Neuron (in vitro differentiated cells): ENCODE measurements around the gene TRAF3.

Source experiments
- H2AFZ ChIP-seq: one replicate; pipeline ENCODE4 v1.6.1; 2013; ENCODE audit warnings: low read depth, mild to moderate bottlenecking, inconsistent platforms, low read length, moderate library complexity
- H3K27me3 ChIP-seq: one replicate; pipeline ENCODE4 v1.6.1; 2013; ENCODE audit warnings: low read length; ENCODE audit not compliant: insufficient read depth
- H3K36me3 ChIP-seq: one replicate; pipeline ENCODE4 v1.6.1; 2013; ENCODE audit warnings: low read length; ENCODE audit not compliant: insufficient read depth
- H3K4me1 ChIP-seq: one replicate; pipeline ENCODE4 v1.6.1; 2013; ENCODE audit warnings: low read length; ENCODE audit not compliant: insufficient read depth
- H3K4me3 ChIP-seq: 2 replicates; pipeline ENCODE4 v1.5.1; 2013; ENCODE audit warnings: mild to moderate bottlenecking, low read length, moderate library complexity
- H3K9me3 ChIP-seq: one replicate; pipeline ENCODE4 v1.6.1; 2013; ENCODE audit warnings: low read length

TRAF3 gene

DNA sequence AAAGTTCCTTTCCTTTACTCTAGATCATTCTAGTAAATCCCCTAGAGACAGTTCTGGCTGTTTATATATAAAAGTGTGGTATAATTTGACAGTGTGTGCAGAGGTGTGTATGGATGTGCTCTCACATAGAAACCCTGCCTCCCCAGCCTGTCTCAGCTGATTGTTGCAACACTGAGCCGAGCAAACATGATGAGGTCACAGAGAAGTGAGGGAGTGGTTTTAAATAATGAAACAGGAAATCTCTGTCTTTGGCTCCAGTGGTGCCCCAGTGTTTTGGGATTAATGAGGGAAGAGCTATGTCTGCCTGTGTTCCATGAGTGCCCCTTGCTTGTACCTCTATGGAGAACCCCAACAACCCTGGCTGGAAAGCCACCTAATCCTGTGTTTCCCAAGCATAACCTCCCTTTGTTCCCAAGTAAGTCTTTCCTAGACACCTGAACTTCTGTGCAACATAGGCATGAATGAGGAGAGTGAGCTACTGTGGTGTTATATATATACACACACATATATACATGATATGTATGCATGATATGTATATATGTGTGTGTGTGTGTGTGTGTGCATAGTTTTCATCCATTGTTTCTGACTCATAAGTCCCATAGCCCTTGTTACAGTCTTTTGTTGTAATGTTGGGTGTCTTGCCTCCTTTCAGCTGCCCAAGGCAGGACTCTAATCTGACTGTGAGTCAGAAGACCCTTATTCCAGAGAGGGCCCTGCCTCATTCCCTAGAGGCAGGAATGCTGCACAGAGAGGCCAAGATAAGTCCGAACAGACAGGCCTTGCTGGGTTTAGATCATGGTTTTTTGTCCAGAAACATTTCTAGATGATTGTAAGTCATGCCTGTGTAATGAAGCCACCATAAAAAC lies 18.0 kb downstream of the TRAF3 start:
- Histone ChIP-seq H3K27me3 (no peaks in the 10 kb centered on the region), H3K4me3 (no peak overlapping the region), H3K4me1 (peaks cover 6% of the 10 kb centered on the region), H3K36me3 (no peaks in the 10 kb centered on the region), H2AFZ (no peak overlapping the region), H3K9me3 (peaks cover 2% of the 10 kb centered on the region)

GRCh38 chr14:102796661-102797190 lies 19.5 kb downstream of the TRAF3 start:
- H3K9me3 ChIP-seq = peaks cover 2% of the 10 kb centered on the region
- H3K36me3 ChIP-seq = no peaks in the 10 kb centered on the region
- H3K27me3 ChIP-seq = no peaks in the 10 kb centered on the region
- H3K4me3 ChIP-seq = no peak overlapping the region
- peaks cover 6% of the 10 kb centered on the region for H3K4me1 ChIP-seq
- H2AFZ ChIP-seq = no peak overlapping the region

DNA sequence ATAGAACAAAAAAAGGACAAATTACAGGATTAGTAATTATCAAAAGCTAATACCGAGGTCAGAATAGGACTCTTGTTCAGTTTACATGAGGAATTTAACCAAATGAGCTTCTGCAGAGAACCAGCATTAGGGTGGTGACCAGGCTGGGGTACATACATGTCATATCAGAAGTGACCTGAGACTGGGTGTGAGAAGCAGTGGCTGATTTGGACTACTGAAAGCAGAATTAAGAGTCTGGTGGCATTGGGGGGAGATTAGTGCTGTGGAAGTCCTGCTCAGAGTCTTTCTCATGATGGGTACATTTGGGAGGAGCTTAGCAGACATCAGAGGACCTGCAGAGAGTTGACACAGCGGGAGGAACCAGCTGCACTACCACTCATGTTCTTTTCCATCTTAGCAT lies 21.7 kb downstream of the TRAF3 start:
- Histone ChIP-seq H3K36me3 (no peaks in the 10 kb centered on the region), H2AFZ (no peak overlapping the region), H3K4me1 (peaks cover 6% of the 10 kb centered on the region), H3K27me3 (no peaks in the 10 kb centered on the region), H3K4me3 (no peak overlapping the region), H3K9me3 (no peaks in the 10 kb centered on the region)

GRCh38 chr14:102799684-102800562 lies 22.7 kb downstream of the TRAF3 start:
- H2AFZ ChIP-seq = no peak overlapping the region
- no peaks in the 10 kb centered on the region for H3K27me3 ChIP-seq
- H3K4me3 ChIP-seq = no peak overlapping the region
- H3K9me3 ChIP-seq = no peaks in the 10 kb centered on the region
- H3K4me1 ChIP-seq = peaks cover 5% of the 10 kb centered on the region
- H3K36me3 ChIP-seq = no peaks in the 10 kb centered on the region

DNA sequence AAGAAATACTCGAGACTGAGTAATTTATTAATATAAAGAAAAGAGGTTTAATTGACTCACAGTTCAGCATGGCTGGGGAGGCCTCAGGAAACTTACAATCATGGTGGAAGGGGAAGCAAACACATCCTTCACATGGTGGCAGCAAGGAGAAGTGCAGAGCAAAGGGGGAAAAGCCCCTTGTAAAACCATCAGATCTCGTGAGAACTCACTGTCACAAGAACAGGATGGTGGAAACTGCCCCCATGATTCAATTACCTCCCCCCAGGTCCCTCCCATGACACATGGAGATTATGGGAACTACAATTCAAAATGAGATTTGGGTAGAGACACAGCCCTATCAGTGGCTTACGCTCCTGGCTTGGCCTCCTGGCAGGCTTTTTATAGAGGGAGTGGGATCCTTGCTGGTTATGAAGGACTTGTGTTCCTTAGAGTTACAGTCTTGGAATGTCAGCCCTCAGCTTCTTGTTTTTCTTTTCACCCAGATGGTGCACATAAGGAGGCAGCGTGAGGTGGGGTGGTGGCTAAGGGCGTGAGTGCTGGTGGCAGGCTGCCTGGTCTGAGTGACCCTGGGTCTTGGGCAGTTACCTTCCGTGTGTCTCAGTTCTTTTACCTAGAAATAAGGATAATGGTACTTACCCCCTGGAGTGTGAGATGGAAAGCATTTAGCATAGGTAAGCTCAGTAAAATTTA lies 25.7 kb downstream of the TRAF3 start:
- H3K27me3 ChIP-seq = no peaks in the 10 kb centered on the region
- no peaks in the 10 kb centered on the region for H3K4me1 ChIP-seq
- peaks cover 4% of the 10 kb centered on the region for H3K36me3 ChIP-seq
- no peaks in the 10 kb centered on the region for H3K9me3 ChIP-seq
- no peak overlapping the region for H2AFZ ChIP-seq
- no peak overlapping the region for H3K4me3 ChIP-seq

- Histone ChIP-seq H2AFZ (no peak overlapping the region), H3K36me3 (peaks cover 4% of the 10 kb centered on the region)
Measured at GRCh38 chr14:102804858-102805257, 27.6 kb downstream of the TRAF3 start.

DNA sequence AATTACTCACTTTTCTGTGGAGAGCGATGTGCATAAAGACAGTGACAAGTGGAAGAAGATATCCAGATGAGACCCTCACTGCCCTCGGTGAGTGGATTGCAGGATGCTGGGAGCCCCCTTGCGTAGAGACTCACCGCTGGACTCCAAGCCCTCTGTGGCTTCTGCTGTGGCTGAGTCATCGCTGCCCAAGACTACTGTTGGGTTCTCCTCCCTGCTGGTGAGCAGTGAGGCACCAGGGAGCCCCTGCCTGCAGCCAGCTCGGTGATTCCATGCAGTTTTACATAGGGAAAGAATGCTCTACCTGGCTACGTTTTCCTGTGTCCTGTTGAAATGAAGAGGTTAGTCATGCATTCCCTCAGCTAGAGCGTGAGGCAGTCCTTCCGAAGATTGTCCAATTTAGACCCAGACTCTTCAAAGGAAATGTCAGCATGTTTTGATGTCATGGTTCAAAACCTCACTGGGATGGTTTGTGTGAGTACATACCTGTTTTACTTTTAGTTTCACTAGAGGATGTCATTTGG lies 28.2 kb downstream of the TRAF3 start:
- H3K4me3 ChIP-seq = no peak overlapping the region
- H3K4me1 ChIP-seq = no peaks in the 10 kb centered on the region
- no peak overlapping the region for H2AFZ ChIP-seq
- no peaks in the 10 kb centered on the region for H3K27me3 ChIP-seq
- H3K9me3 ChIP-seq = no peaks in the 10 kb centered on the region
- H3K36me3 ChIP-seq = peaks cover 4% of the 10 kb centered on the region

More at GRCh38 chr14:102804858-102805257, 27.6 kb downstream of the TRAF3 start:
- H3K27me3 ChIP-seq = no peaks in the 10 kb centered on the region
- H3K4me1 ChIP-seq = no peaks in the 10 kb centered on the region
- no peak overlapping the region for H3K4me3 ChIP-seq
- no peaks in the 10 kb centered on the region for H3K9me3 ChIP-seq

- Histone ChIP-seq H2AFZ (no peak overlapping the region), H3K9me3 (no peaks in the 10 kb centered on the region), H3K27me3 (no peaks in the 10 kb centered on the region), H3K4me3 (no peak overlapping the region), H3K36me3 (peaks cover 4% of the 10 kb centered on the region), H3K4me1 (no peaks in the 10 kb centered on the region)
Measured at GRCh38 chr14:102805941-102806340, 28.7 kb downstream of the TRAF3 start.

DNA sequence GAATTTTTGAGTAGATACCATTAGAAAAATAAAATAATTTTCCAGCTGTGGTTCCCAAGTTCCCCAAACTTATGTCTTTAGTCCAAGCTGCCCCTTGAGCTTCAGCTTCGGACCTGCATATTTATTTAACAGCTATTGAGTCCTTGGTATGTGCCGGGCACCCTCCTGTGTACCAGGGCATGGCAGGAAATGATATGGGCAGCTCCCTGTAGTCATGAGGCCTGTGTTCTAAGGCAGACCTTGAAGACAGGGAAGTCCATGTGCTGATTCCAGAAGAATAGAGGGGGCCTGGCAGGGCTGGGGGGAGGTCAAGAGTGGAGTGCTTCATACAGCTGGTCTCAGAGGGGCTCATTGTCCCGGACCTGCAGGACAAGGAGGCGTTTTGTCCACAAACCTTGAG lies 29.2 kb downstream of the TRAF3 start:
- Histone ChIP-seq H3K4me1 (no peaks in the 10 kb centered on the region), H3K4me3 (no peak overlapping the region), H3K36me3 (peaks cover 4% of the 10 kb centered on the region), H3K27me3 (no peaks in the 10 kb centered on the region), H3K9me3 (no peaks in the 10 kb centered on the region), H2AFZ (no peak overlapping the region)

- H3K4me1 ChIP-seq = no peaks in the 10 kb centered on the region
- peaks cover 4% of the 10 kb centered on the region for H3K36me3 ChIP-seq
- no peaks in the 10 kb centered on the region for H3K9me3 ChIP-seq
- no peak overlapping the region for H3K4me3 ChIP-seq
- H3K27me3 ChIP-seq = no peaks in the 10 kb centered on the region
- H2AFZ ChIP-seq = no peak overlapping the region
Measured at GRCh38 chr14:102807013-102807406, 29.8 kb downstream of the TRAF3 start.

- peaks cover 4% of the 10 kb centered on the region for H3K36me3 ChIP-seq
- no peaks in the 10 kb centered on the region for H3K27me3 ChIP-seq
Measured at GRCh38 chr14:102809870-102810269, 32.6 kb downstream of the TRAF3 start.

GRCh38 chr14:102810523-102810922 lies 33.3 kb downstream of the TRAF3 start:
- Histone ChIP-seq H3K4me1 (no peaks in the 10 kb centered on the region), H3K36me3 (peaks cover 1% of the 10 kb centered on the region), H3K4me3 (no peak overlapping the region), H3K27me3 (no peaks in the 10 kb centered on the region), H2AFZ (no peak overlapping the region), H3K9me3 (no peaks in the 10 kb centered on the region)

More at GRCh38 chr14:102809870-102810269, 32.6 kb downstream of the TRAF3 start:
- Histone ChIP-seq H3K4me1 (no peaks in the 10 kb centered on the region), H3K4me3 (no peak overlapping the region), H2AFZ (no peak overlapping the region), H3K9me3 (no peaks in the 10 kb centered on the region)
